ENCODE measurements around the gene EVL. TPM values are rescaled to one million over a fixed set of nuclear protein-coding genes. Genes with fewer than 3 reads are reported as not detected.
"Not testable (repeated sequence)": the region's sequence is repeated elsewhere in the genome, so short reads cannot be mapped to it uniquely, and the experiment has no call there.

Gene EVL
- total RNA-seq, 1 donor from 2014 or later: 159 TPM

DNA sequence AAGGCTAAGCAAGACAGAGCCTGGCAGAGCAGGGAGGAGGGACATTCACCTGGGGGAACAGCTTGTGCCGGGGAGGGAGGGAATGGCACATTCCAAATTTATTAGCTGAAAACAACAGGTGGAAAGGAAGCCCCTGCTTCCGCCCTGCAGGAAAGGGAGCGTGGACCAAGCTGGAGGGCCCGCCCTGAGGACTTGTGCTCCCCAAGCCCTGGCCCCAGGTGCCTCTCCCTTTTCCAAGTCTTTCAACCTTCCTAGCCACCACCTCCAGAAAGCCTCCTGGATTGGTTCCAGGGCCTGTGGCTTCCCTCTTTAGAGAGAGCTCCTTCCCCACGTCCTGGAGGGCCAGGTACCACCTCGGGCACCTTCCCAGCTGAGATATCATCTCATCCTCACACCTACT, 91.6 kb downstream of the EVL start:
- H3K27me3 Mint-ChIP-seq: peaks cover 53% of the 10 kb centered on the region
- TF ChIP-seq, protein P1, sequence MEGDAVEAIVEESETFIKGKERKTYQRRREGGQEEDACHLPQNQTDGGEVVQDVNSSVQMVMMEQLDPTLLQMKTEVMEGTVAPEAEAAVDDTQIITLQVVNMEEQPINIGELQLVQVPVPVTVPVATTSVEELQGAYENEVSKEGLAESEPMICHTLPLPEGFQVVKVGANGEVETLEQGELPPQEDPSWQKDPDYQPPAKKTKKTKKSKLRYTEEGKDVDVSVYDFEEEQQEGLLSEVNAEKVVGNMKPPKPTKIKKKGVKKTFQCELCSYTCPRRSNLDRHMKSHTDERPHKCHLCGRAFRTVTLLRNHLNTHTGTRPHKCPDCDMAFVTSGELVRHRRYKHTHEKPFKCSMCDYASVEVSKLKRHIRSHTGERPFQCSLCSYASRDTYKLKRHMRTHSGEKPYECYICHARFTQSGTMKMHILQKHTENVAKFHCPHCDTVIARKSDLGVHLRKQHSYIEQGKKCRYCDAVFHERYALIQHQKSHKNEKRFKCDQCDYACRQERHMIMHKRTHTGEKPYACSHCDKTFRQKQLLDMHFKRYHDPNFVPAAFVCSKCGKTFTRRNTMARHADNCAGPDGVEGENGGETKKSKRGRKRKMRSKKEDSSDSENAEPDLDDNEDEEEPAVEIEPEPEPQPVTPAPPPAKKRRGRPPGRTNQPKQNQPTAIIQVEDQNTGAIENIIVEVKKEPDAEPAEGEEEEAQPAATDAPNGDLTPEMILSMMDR (conservative IDR thresholded peaks at IDR 0.05): no peak
- no peak for DNase-seq (ENCODE audit: extremely low spot score, unreplicated experiment)
- H3K4me1 Mint-ChIP-seq (ENCODE audit: unreplicated experiment): peaks cover 16% of the 10 kb centered on the region
- no peaks in the 10 kb centered on the region for H3K36me3 Mint-ChIP-seq
- peaks cover 5% of the 10 kb centered on the region for H3K9me3 Mint-ChIP-seq
- H3K27ac Mint-ChIP-seq: peak overlapping the region; percentile 79
- H3K4me3 Mint-ChIP-seq: no peak overlapping the region

- not testable (repeated sequence) for DNase-seq (ENCODE audit: extremely low spot score, unreplicated experiment); H3K27ac Mint-ChIP-seq; H3K9me3 Mint-ChIP-seq; H3K36me3 Mint-ChIP-seq
- Mint-ChIP-seq H3K4me1 (ENCODE audit: unreplicated experiment) (peaks cover 16% of the 10 kb centered on the region), H3K27me3 (peaks cover 55% of the 10 kb centered on the region), H3K4me3 (peak overlapping the region; percentile 39)
These were observed 92.5 kb downstream of the EVL start for GRCh38 chr14:100157548-100158232.

GRCh38 chr14:100158566-100159093, 93.4 kb downstream of the EVL start:
- H3K4me1 Mint-ChIP-seq (ENCODE audit: unreplicated experiment): peaks cover 16% of the 10 kb centered on the region

GRCh38 chr14:100159094-100159864, 94.1 kb downstream of the EVL start, which contains the start of gene DEGS2:
Gene DEGS2, minus strand, starts transcription at chr14:100159645. Its CDS starts 58 bp downstream, at chr14:100159587.
- Mint-ChIP-seq H3K4me3 (peak within 1 kb of the TSS; percentile 75), H3K4me1 (ENCODE audit: unreplicated experiment) (peaks cover 16% of the 10 kb centered on the region), H3K9me3 (peaks cover 5% of the 10 kb centered on the region), H3K27me3 (peaks cover 58% of the 10 kb centered on the region), H3K27ac (no peak within 1 kb of the TSS), H3K36me3 (no peaks in the 10 kb centered on the region)
- TF ChIP-seq, protein P1 (conservative IDR thresholded peaks at IDR 0.05): no peak
- no peak for DNase-seq (ENCODE audit: extremely low spot score, unreplicated experiment)

More at GRCh38 chr14:100158566-100159093, 93.4 kb downstream of the EVL start:
- H3K27me3 Mint-ChIP-seq: peaks cover 58% of the 10 kb centered on the region
- H3K27ac Mint-ChIP-seq: no peak overlapping the region
- H3K4me3 Mint-ChIP-seq: peak overlapping the region; percentile 65
- peaks cover 5% of the 10 kb centered on the region for H3K9me3 Mint-ChIP-seq
- DNase-seq (ENCODE audit: extremely low spot score, unreplicated experiment): no peak
- H3K36me3 Mint-ChIP-seq: no peaks in the 10 kb centered on the region
- TF ChIP-seq, protein P1 (conservative IDR thresholded peaks at IDR 0.05): no peak

- Mint-ChIP-seq H3K4me3 (peak overlapping the region; percentile 75), H3K27me3 (peaks cover 59% of the 10 kb centered on the region), H3K9me3 (peaks cover 2% of the 10 kb centered on the region), H3K4me1 (ENCODE audit: unreplicated experiment) (peaks cover 16% of the 10 kb centered on the region), H3K36me3 (no peaks in the 10 kb centered on the region), H3K27ac (no peak overlapping the region)
- no peak for DNase-seq (ENCODE audit: extremely low spot score, unreplicated experiment)
- TF ChIP-seq, protein P1 (conservative IDR thresholded peaks at IDR 0.05): no peak
These were observed 94.8 kb downstream of the EVL start for GRCh38 chr14:100159865-100160533.

Measured in type B pancreatic cell (in vitro differentiated cells).